SU-DHL-6 (cell line): ENCODE measurements around the gene SUCLG2.

Experiments used
- EZH2phosphoT487 ChIP-seq: fragments of 200-600 bp; sonication (generic), shearing (Covaris generic); conservative IDR thresholded peaks from 2 replicates; pipeline ENCODE4 v1.6.1; 2018; ENCODE audit warnings: mild to moderate bottlenecking, antibody characterized with exemption, low read length, moderate library complexity, mixed read lengths
- TF ChIP-seq, protein P1 (sequence below): fragments of 200-600 bp; sonication (generic); IDR thresholded peaks from one replicate; pipeline ENCODE4 v1.5.1; 2017; ENCODE audit warnings: antibody characterized with exemption, mild to moderate bottlenecking, low read length, moderate library complexity; ENCODE audit not compliant: insufficient read depth, poor library complexity, severe bottlenecking

DNA sequence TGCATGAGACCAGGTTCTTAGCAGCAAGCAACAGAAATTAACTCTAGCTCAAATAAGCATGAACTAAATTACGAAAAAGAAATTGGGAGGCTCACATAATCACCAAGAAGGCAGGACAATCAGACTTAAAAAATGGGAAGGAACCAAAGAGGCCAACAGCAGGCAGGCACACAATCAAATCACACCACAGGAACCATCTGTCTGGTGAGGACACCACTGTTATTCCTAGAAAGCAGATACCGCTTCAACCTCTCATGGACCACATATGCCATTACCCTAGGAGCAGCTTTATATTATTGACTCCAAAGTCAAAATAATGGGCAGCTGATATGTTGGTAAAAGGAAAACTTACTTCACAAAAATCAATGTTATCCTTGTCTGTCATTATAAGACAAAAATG, 51.6 kb downstream of the SUCLG2 start:
- TF ChIP-seq, protein P1, sequence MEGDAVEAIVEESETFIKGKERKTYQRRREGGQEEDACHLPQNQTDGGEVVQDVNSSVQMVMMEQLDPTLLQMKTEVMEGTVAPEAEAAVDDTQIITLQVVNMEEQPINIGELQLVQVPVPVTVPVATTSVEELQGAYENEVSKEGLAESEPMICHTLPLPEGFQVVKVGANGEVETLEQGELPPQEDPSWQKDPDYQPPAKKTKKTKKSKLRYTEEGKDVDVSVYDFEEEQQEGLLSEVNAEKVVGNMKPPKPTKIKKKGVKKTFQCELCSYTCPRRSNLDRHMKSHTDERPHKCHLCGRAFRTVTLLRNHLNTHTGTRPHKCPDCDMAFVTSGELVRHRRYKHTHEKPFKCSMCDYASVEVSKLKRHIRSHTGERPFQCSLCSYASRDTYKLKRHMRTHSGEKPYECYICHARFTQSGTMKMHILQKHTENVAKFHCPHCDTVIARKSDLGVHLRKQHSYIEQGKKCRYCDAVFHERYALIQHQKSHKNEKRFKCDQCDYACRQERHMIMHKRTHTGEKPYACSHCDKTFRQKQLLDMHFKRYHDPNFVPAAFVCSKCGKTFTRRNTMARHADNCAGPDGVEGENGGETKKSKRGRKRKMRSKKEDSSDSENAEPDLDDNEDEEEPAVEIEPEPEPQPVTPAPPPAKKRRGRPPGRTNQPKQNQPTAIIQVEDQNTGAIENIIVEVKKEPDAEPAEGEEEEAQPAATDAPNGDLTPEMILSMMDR: no peak
- no peak for TF ChIP-seq EZH2phosphoT487
